Epidermal melanocyte (primary cell): ENCODE data around the gene ZYG11B.
"Not testable (repeated sequence)": the region's sequence is repeated elsewhere in the genome, so short reads cannot be mapped to it uniquely, and the experiment has no call there.

Experiments
- DNase-seq: peaks from one replicate; pipeline ENCODE4 v3.0.0; 2011; ENCODE audit warnings: low spot score; ENCODE audit not compliant: insufficient read length

ZYG11B gene

DNA sequence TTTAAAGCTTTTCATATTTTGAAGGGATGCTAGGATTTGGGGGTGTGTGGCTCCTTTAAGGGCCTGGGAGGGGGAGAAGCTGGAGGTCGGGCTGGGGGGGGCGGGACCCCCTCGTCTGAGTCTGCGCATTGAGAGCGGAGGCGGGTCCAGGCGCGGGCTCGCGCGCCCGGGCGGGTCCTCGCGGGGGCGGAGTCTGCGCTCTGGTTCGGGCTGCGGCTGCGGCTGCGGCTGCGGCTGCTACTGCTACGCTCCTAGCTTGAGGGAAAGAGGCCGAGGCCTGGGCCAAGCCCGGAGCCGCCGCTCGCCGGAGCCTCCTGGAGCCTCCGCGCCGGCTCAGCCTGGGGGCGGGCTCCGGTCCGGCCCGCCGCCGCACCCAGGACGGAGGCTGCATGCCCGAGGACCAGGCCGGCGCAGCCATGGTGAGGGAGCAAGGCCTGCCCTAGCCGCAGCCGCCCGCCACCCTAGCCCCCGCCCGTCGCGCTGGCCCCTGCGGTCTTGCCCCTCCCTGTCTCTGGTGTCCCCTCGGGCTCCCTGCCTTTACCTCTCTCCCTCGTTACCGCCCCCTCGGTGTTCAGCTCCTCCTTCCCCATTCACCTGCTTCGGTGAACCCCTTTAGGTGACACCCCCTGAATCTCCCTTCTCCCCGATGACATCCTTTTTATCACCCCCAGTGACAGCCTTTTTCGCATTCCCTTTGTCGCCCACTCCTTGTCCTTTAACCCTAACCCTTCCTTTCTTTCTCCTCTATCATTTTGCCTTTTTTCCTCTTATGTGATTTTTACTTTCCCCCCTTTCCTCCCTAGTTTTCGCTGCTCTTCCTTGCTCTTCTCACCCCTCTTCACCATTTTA is at the start of gene ZYG11B:
TSS of gene ZYG11B (plus strand) at position 189 of the 849 bp plus-strand sequence. CDS start at position 390, 201 bp downstream.
- peak; percentile 98 for DNase-seq

- DNase-seq, result no peak
These were observed 49.0 kb upstream of the ZYG11B start for GRCh38 chr1:52677076-52677806.

DNA sequence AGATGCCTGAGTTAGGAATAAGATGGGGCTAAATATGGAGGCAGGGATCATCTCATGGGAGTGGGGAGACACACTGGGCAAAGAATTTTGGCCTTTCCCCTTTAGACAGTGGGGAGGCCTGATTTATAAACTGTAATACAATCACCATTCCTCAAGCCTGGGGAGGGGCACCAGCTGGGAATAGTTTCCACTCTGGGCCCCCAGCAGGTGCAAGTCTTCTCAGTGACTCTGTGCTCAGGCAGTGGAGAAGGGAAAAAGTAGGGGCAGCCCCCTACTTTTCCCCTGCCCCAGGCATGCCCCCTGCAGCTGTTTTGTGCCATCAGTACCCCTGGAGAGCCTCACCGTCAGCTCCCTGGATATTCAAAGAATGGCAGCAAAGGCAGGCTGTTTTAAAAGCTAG is 47.2 kb upstream of the ZYG11B start:
- DNase-seq, result no peak

GRCh38 chr1:52679498-52679897 is 46.8 kb upstream of the ZYG11B start:
- DNase-seq, result no peak

DNA sequence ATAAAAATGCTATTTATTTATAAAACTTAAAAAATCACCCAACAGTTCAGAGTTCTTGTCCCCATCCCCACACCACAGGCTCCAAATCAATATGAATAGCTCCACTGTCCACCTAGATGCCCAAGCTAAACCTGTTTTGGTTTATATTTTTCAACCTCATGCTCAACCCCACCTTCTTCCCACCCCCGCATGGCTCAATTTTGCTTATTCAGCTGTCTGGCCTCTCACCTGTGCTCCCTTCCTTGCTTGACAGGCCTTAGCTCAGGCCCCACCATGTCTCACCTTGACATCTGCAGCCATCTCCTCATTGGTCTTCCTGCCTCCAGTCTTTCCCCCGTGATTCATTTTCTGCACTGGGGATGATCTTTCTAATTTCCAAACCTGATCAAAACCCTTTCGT is 45.9 kb upstream of the ZYG11B start:
- no peak for DNase-seq

- no peak for DNase-seq
These were observed 45.1 kb upstream of the ZYG11B start for GRCh38 chr1:52681136-52681535.

DNA sequence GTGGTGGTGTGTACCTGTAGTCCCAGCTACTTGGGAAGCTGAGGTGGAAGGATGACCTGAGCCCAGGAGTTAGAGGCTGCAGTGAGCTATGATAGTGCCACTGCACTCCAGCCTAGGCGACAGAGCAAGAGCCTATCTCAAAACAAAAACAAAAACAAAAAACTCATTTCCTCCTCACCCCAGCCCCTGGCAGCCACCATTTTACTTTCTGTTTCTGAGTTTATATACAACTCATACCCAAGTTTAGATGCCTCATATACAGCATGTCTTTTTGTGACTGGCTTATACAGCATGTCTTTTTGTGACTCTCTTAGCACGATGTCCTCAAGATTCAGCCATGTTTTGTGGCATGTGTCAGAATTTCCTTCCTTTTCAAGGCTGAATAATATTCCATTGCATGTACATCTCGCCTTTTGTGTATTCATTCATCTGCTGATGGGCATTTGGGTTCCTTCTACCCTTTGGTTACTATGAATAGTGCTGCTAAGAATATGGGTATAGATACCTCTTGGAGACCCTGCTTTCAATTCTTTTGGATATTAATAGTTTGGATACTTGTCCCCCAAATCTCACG is 42.8 kb upstream of the ZYG11B start:
- DNase-seq, result no peak

- no peak for DNase-seq
These were observed 41.7 kb upstream of the ZYG11B start for GRCh38 chr1:52684545-52684944.

DNA sequence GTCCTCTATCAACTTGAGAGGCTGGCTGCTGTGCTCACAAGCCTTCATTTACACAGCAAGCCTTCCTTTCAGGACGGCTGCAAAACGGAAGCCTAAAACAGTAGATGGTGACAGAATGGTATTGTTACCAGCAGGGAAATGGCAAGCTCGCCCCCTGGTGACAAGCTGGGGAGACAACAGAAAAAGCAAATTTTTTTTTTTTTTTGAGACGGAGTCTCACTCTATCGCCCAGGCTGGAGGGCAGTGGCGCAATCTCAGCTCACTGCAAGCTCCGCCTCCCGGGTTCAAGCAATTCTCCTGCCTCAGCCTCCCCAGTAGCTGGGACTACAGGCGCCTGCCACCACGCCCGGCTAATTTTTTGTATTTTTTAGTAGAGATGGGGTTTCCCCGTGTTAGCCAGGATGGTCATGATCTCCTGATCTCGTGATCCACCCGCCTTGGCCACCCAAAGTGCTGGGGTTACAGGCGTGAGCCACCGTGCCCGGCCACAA is 39.9 kb upstream of the ZYG11B start:
- peak; percentile 65 for DNase-seq

DNA sequence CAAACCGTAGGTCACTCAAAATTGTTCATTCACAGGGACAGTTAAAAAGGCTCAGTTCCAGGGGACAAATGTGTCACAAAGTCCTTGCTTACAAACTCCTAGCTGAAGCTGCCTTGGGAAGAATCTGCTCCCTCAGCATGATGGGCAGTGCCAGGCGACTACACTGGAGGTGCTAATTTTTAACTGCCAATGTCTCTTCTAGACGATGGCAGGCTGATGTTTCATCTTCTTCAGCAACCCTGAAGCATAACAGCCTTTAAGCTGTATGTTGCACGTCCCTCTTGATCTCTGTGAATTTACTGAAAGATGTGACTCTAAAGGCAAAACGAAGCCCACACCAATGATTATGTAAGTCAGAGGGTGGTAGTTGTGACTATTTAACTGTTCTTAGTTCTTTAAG is 39.4 kb upstream of the ZYG11B start:
- no peak for DNase-seq

GRCh38 chr1:52691821-52692220 is 34.4 kb upstream of the ZYG11B start:
- DNase-seq, result no peak

GRCh38 chr1:52692697-52693096 is 33.6 kb upstream of the ZYG11B start:
- DNase-seq, result no peak

DNA sequence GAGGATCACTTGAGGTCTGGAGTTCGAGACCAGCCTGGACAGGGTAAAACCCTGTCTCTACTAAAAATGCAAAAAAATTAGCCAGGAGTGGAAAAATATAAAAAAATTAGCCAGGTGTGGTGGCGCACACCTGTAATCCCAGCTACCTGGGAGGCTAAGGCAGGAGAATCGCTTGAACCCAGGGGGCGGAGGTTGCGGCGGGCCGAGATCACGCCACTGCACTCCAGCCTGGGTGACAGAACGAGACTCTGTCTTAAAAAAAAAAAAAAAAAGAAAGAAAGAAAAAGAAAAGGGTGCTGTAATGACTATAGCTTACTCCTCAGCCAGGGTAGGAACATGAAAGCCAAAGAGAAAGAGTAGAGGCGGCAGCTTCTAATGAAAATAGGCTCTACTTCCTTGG is 32.9 kb upstream of the ZYG11B start:
- DNase-seq, result not testable (repeated sequence)

DNA sequence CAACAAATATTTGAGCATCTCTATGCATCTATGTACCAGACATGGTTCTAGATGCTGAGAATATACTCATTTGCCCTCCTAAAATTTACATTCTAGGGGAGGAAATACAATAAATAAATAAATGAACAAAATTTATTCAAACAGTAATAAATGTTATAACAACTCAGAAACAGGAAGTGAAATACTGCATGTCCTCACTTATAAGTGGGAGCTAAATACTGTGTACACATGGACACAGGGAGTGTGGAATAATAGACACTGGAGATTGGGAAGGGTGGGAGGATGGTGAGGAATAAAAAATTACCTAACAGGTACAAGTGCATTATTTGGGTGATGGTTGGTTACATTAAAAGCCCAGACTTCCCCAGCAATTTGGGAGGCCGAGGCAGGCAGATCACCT is 32.4 kb upstream of the ZYG11B start:
- DNase-seq, result no peak

GRCh38 chr1:52695627-52696026 is 30.6 kb upstream of the ZYG11B start:
- no peak for DNase-seq

GRCh38 chr1:52697795-52698674 is 28.2 kb upstream of the ZYG11B start, which contains the start of gene COA7:
Gene COA7 (minus strand): TSS chr1:52698347. CDS start chr1:52698326, 21 bp downstream.
- DNase-seq, result peak; percentile 54

DNA sequence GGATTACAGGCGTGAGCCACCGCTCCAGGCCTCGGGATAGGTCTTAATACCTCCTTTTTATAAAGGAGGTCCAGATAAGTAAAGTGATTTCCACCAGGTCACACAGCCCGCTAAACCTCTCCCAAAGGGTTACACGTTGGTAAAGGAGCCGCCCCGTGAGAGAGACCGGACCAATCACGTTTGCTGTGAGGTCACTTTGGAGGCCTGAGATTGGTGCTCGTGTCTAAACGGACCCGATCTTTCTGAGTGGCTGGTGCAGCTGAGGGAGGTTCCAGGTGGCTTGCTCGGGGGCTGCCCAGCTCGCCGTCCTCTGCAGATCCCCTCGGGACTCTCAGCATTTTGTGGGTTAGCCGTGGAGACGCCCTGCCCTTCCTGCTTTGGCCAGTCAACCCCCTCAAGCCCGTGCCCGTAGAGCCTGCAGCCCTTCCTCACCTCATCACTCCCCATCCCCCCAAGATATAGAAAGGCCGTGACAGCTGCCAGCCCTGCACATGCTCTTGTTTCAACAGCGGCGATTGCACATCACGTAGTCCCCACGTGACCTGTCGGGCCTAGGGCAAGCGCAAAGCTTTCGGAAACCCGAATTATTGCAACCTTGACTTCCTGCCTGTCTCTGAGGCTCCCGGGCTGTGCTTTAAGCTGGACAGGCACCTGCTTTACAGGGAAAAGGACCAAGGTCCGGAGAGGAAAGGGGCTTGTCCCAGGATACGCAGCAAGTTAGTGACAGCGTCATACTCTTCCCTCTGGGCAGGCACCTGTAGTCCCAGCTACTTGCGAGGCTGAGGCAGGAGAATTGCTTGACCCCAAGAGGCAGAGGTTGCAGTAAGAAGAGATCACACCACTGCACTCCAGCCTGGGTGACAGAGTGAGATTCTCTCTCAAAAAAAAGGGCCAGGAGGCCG is 23.1 kb upstream of the ZYG11B start:
- DNase-seq, result peak; percentile 84

GRCh38 chr1:52706136-52706670 is 20.1 kb upstream of the ZYG11B start:
- DNase-seq, result no peak
